CD4-positive, alpha-beta T cell treated with Interleukin-17A for 1 hour (primary cell): ENCODE measurements around the gene UNC13B.
"Not testable (repeated sequence)": the region's sequence is repeated elsewhere in the genome, so short reads cannot be mapped to it uniquely, and the experiment has no call there.

Experiments used
- DNase-seq: peaks from one replicate; pipeline ENCODE4 v3.0.0-alpha.2; 2020

The UNC13B gene

DNA sequence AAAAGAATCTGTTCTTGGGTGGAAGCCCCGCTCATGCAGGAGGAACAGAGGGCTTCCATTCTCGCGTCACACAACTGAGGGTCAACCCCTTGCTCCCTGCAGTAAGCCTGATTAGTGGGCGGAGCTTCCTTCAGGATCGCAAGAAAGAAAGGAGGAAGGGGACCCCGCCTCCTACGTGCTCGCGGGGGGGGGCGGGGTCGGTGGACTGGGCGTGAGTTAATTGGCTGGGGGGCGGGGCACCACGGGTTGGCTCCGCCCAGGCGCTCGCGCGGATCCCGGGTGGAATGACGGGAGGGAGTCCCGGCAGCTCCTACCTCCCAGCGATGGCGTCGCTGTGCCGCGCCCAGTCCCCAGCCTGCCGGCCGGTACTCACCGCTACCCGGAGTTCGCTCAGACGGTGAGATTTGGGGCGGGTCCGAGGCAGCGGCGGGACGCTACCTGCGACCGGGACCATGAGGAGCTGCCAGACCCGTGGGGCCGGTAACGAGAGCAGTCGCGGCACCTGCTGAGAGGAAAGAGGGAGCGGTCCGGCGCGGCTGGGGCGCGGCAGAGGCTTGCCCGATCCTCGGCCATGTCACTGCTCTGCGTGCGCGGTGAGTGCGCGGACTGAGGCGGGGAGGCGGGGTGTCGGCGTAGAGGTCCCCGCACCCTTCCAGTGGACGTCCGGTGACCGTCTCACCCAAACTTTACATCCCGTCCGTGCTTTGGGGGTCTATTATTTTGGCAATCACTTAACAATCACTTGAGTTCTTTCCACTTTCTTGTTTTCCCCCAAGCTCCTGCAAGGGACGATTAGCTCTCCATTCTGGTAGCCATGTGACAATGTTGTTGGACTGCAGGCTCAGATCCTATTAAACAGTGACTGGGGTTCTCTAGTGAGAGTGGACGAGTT, at the start of gene UNC13B:
Gene UNC13B, plus strand, starts transcription at position 297 of the 892 bp plus-strand sequence. Its CDS starts 275 bp downstream, at position 572.
- peak; percentile 83 for DNase-seq

DNA sequence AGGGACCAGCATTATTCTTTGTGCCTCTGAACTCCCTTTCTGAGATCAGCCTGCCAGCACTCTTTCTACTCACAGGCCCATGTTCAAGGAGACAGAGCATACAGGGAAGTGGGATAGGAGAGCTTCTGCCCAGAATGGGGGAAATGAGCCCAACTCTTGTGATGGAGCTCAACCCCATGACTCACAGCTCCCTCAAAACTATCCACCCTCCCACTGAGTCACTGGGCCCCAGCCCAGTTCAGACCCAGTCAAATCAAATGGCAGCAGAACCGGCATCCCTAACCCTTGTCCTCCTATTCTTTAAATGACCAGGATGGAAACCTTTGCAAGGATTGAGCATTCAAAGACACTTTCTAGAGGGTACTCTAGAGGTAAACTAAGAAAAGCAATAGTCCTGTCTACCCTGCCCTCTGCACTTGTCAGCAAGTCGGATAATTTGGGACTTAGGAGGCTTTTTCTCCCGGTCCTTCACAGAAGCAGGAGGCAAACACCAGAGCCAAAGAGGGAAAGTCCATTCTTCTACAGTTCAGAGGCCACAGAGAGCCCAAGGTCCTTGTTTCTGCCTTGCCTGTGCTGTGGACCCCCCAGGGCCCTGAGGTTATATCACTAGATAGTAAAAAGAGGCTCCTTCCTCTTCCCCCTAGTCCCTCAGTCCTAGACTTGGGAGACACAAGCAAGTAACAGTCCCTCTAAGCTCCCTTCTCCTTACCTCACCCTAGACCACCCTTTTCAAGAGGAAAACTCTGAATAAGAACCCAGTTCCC, 49.4 kb upstream of the UNC13B start:
- peak; percentile 23 for DNase-seq

DNA sequence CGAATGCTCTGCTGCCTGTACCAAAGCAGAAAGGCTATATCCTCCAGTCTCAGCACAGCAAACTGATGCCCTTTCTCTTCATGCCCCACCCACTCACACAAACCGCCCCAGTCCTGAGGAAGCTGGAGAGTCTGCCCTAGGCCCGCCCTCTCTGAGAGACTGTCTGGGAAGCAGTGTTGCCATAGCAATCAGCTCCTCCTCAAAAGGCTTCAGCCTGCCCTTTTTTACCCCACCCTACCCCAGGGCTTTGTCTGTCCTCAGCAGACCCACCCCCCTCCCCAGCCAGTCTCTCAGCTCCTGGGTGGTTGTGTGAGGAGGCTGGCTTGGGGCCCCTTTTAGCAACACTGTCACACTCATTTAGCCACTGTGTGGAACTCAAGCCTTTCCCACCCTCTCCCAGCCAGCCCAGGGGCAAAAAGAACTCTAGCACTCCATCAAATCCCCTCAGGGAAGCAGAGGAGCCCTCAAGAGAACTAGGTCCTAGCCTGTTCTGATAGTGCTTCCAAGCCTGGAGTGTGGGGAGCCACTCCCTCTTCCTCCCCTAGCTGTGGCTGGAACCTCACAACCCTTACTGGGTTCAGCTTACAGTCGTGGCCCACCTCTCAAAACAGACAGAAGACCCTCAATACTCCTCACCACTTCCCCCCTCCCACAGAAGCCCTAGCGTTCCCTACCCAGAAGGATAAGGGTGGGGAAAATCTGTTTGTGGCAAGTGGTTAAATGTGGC, 47.5 kb upstream of the UNC13B start:
- peak; percentile 91 for DNase-seq

- peak; percentile 60 for DNase-seq
Measured at GRCh38 chr9:35114840-35115628, 46.8 kb upstream of the UNC13B start.

GRCh38 chr9:35115680-35116538, 45.9 kb upstream of the UNC13B start, which contains the start of gene ATOSB:
Gene ATOSB (minus strand): TSS chr9:35115862. CDS start chr9:35108274, 7,588 bp downstream.
- DNase-seq, result peak; percentile 94

DNA sequence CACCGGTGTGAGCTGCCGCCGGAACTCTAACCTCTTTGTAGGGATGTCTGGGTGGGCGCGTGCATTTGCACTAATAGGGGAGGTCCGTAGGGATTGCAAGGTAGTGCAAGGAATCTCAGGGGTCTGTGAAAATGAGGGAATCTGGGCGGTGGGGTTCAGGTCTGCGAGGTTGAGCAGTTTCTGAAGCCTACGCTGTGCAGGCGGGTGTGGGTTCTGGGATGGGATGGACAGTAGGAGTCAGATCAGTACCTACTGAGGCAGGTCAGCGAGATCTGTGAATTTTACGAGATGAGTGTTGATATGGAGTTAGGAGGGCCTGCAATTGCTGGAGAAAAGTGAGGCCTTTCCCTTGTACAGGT, 45.3 kb upstream of the UNC13B start:
- DNase-seq, result no peak

DNA sequence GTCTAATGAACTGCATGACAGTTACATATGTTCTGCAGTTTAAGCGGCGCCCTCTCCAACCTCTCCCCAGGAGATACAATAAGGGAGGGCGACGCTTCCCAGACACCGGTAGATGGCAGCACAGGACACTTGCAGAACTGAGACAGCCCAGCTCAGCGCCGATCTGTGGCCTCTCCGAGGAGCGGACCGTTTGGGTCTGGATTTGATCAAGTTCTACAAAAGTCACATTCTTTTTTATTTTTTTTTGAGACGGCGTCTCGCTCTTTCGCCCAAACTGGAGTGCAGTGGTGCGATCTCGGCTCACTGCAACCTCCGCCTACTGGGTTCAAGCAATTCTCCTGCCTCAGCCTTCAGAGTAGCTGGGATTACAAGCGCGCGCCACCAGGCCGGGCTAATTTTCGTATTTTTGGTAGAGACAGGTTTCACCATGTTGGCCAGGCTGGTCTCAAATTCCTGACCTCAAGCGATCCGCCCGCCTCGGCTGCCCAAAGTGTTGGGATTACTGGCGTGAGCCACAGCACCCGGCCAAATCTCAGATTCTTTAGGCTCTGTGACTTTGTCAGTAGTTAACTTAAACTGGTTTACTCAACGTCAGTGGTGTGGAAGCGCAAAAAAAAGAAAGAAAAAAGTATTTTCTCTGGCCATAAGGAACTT, 44.8 kb upstream of the UNC13B start:
- DNase-seq, result peak; percentile 93

DNA sequence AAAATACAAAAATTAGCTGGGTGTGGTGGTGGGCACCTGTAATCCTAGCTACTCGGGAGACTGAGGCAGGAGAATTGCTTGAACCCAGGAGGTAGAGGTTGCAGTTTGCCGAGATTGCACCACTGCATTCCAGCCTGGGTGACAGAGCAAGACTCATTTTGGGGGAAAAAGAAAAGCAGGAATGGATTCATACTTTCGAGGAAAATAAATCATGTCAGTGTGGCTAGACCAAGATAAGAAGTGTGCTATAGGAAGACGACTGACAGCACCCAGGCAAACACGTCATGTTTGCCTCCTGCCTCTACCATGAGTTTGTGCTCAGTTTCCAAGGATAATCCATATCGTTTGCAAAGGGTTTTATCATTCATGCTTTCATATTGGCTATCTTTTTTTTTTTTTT, 26.9 kb upstream of the UNC13B start:
- DNase-seq, result no peak

GRCh38 chr9:35135988-35136387, 25.8 kb upstream of the UNC13B start:
- DNase-seq, result no peak

- no peak for DNase-seq
Measured at GRCh38 chr9:35136866-35137265, 24.9 kb upstream of the UNC13B start.

DNA sequence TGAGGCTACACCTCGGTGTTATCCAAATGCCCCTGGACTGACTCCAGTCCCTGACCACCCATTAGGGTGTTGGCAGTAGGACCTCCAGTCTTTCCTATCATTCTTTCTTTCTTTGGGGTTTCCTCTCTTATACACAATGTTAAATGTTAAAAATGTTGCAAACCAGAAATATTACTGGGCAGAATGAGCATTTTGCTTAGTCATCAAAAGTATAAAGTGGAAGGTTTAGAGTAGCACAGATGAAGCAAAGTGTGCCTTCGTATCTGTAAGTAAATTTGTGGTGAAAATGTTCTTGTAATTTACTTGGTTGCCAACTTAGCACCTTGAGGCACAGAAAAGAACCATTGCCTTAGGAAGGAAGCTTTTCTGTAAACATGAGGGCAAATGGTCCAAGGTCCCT, 21.7 kb upstream of the UNC13B start:
- no peak for DNase-seq

- DNase-seq, result no peak
Measured at GRCh38 chr9:35142037-35142436, 19.8 kb upstream of the UNC13B start.

- DNase-seq, result not testable (repeated sequence)
Measured at GRCh38 chr9:35147941-35148563, 13.8 kb upstream of the UNC13B start.

DNA sequence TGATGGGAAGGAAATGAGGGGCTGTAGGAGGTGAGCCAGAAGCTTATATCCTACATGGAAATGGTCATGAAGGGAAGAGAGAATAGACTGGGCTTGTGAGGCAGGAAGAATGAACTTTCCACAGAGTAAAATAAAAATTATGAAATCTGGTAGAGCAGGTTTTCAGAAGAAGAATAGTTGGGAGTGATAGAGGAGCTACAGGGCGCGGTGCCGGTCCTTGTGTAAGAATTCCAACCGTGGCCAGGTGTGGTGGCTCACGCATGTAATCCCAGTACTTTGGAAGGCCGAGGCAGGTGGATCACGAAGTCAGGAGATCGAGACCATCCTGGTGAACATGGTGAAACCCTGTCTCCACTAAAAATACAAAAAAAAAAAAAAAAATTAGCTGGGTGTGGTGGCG, 8.9 kb upstream of the UNC13B start:
- no peak for DNase-seq

- DNase-seq, result no peak
Measured at GRCh38 chr9:35156781-35157180, 5.0 kb upstream of the UNC13B start.

DNA sequence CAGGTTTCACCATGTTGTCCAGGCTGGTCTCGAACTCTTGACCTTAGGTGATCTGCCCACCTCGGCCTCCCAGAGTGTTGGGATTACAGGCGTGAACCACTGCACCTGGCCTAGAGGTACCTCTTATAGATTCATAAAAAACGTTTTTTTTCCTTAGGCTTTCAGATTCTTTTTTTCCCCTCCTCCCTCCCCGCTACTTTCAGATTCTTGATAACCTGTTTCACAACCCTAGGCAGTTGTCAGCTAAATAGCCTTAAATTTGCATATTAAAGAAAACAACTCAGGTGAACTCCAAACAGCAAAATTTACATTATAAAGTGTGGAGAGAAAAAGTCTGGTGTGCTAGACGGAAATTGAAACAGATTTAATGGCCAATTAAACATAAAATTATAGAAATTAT, 4.0 kb upstream of the UNC13B start:
- DNase-seq, result not testable (repeated sequence)

- no peak for DNase-seq
Measured at GRCh38 chr9:35158501-35159280, 3.1 kb upstream of the UNC13B start.

- peak; percentile 17 for DNase-seq
Measured at GRCh38 chr9:35162605-35163315, 951 bp downstream of the UNC13B start.

GRCh38 chr9:35163413-35163812, 1.6 kb downstream of the UNC13B start:
- no peak for DNase-seq
